Hypothalamus (tissue), 51 donors: ENCODE results near the gene ACTL9.
A peak's percentile ranks its signal among the peaks of the same experiment; 100 is the strongest.

Experiments
- DNase-seq, 51 donors: peaks; one replicate each; lab custom pipeline; 2025; lab: John Stamatoyannopoulos, UW

Gene ACTL9

DNA sequence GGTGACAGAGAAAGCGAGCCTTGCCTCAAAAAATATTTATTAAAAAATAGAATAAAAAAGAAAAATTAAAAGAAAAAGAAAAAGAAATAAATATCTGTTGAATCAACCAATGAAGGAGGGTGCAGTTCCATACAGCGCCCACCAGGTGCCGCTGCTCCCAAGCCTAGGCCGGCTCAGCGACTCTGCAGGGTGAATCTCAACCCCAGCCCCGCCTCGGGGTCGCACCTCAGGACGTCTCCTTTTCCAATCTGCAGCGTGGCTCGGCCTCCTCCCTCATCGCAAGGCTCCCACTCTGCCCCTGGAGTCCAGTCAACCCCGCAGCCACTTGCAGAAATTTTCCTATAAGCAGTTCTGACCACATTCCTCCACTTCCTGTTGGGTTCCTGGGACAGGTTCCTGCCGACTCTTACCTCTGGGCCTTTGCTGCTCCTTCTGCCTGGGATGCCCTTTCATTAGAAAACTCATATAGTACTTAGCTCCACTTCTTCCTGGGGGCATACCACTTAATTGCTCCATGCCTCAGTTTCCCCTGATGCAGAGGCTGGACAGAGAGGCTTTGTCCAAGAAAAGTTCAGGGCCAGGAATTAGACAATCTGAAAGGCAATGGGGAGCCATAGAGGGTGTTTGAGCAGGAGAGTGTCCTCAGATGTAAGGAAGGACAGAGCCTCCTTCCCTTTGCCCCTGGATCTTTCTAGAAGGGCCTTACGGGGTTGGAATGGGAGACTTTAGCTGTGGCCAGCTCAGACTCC is 43.8 kb downstream of the ACTL9 start:
- DNase-seq: peak in 23 of 51 donors; percentile 1 to 55 (median 17)

DNA sequence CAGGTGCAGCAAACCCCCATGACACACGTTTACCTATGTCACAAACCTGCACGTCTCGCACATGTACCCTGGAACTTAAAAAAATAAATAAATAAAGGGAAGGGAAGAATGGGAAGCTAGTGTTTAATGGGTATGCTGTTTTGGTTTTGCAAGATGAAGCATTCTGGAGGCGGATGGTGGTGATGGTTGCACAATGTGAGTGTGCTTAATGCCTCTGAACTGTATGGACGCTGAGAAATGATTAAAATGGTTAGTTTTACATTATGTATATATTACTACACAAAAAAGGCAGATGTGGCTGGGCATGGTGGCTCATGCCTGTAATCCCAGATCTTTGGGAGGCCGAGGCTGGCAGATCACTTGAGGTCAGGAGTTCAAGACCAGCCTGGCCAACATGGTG is 50.4 kb downstream of the ACTL9 start:
- DNase-seq: no peak
